Neural progenitor cell (in vitro differentiated cells): Measurements from ENCODE around the gene LMO1.

Experiments used
- EZH2 ChIP-seq: fragments of 200-600 bp; sonication (generic); IDR thresholded peaks from 2 replicates; pipeline ENCODE4 v1.6.1; 2017; ENCODE audit warnings: antibody characterized with exemption, mild to moderate bottlenecking, moderate library complexity
- TF ChIP-seq, protein P1 (sequence below): fragments of 200-600 bp; sonication (generic); IDR thresholded peaks from 2 replicates; pipeline ENCODE4 v1.5.1; 2017; ENCODE audit warnings: antibody characterized with exemption, mild to moderate bottlenecking

DNA sequence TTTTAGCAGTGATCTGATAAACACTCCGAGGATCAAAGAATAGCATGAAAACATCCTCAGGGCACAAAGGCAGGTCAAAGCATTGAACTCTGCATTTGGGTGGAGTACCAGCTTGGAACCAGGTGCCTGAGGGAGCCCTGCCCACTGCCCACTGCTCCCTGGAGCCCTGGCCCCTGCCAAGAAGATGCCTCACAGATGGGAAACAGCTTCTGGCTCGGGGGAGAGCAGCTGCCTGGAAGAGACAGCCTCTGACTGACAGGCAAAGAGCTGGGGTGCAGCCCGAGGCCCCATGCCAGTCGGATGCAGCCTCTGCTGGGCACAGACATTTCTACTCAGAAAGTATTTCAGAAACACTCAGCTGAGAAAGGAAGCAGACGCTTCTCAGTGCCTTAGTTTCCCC lies 13.2 kb downstream of the LMO1 start:
- TF ChIP-seq, protein P1, sequence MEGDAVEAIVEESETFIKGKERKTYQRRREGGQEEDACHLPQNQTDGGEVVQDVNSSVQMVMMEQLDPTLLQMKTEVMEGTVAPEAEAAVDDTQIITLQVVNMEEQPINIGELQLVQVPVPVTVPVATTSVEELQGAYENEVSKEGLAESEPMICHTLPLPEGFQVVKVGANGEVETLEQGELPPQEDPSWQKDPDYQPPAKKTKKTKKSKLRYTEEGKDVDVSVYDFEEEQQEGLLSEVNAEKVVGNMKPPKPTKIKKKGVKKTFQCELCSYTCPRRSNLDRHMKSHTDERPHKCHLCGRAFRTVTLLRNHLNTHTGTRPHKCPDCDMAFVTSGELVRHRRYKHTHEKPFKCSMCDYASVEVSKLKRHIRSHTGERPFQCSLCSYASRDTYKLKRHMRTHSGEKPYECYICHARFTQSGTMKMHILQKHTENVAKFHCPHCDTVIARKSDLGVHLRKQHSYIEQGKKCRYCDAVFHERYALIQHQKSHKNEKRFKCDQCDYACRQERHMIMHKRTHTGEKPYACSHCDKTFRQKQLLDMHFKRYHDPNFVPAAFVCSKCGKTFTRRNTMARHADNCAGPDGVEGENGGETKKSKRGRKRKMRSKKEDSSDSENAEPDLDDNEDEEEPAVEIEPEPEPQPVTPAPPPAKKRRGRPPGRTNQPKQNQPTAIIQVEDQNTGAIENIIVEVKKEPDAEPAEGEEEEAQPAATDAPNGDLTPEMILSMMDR: no peak
- TF ChIP-seq EZH2: no peak
